ENCODE data around the gene TFF3.

The TFF3 gene

DNA sequence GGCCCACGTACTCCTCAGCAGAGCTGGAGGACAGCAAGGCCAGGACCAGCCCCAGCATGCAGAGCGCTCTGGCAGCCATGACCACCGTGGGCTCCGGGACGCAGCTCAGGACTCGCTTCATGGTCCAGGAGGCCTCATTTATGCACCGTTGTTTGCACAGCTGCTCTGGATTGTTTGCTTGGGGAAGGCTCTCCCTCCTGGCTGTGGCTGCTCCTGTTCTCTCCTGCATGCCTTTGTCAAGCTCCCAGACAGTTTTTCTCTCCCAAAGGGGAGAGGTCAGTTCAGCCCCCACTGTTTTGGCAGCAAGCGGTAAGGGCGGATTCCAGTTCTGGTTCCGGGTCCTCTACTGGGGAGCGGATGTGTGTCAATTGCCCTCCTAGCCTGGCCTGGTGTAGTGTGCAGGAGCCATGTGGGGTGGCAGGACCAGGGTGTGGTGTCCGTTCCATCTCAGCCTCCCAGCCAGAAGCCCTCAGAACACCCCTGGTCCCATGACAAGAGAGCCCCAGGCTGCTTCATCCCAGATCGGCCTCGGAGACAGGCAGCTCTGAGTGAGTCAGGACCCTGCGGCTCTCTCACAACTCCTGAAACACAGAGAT lies at the start of gene TFF3:
TFF3 (minus strand) TSS at position 114 of the 596 bp plus-strand sequence; CDS start at position 79, 35 bp downstream.
- no peak for DNase-seq (ENCODE audit: low read depth)

- no peak for DNase-seq (ENCODE audit: low read depth)
Measured at GRCh38 chr21:42364304-42364865, 49.2 kb upstream of the TFF3 start.

DNA sequence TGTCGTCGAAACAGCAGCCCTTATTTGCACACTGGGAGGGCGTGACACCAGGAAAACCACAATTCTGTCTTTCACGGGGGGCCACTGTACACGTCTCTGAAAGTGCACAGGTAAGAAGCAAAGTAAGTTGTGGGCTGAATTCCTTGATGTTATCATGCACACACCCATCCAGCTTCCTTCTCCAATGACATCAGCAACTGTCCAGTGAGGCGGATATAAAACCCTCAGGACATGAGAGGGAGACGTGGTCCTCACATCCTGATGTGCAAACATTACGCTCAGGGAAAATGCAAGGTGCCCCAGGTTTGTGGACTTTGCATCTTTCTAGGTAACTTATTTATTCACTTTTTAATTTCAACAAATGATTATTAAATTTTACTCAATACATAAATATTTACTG lies 48.1 kb upstream of the TFF3 start:
- DNase-seq (ENCODE audit: low read depth) = no peak

GRCh38 chr21:42362700-42363099 lies 47.5 kb upstream of the TFF3 start:
- DNase-seq (ENCODE audit: low read depth) = no peak

DNA sequence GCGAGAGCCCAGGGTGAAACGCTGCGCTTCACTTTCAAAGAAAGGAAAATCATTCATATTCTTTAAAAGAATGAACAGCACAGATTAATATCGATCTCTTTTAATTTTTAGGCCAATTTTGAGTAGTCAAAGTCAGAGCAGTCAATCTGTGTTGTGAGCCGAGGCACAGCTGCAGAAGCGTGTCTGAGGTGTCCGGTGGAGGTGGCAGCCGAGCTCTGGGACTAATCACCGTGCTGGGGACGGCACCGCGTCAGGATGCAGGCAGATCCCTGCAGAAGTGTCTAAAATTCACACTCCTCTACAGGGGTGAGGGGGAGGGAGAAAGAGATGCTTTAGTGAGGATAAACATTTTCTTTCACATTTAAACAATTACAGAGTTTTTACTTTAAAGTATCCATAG lies 47.0 kb upstream of the TFF3 start:
- no peak for DNase-seq (ENCODE audit: low read depth)

DNA sequence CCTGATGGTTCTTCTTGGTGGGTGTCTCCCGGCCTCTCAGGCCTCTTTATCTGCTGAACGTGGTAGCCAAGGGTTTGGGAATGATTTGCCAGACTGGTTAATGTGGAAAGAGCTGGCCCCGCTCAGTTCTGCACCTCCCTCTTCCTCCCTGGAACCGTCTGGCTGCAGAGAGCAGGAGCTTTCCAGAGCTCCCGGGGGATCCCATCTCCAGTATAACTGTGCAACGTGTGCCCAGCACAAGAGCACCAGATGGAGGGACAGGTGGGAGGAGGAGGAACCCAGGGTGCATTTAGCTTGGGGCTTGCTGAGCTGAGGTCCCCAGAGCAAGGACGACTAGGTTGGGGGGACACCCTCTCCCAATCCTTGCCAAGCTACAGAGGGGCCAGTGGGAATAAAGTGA lies 46.1 kb upstream of the TFF3 start:
- DNase-seq (ENCODE audit: low read depth) = no peak

GRCh38 chr21:42360317-42360716 lies 45.1 kb upstream of the TFF3 start:
- DNase-seq (ENCODE audit: low read depth) = no peak

DNA sequence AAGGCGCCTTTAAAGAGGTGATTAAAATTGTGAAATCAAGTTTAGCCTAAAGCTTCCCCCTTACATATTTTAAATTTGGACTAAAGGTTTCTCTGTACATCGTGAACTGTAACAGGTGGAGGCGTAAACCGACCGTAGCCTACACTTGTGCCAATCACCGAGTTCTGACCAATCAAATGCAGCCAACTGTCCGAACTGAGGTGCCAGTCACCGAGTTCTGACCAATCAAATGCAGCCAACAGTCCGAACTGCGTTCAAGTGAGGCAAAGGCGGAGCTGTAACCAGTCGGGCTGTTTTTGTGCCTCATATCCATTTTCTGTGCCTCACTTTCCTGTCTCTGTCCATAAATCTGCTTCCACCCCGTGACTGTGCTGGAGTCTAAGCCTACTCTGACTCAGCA lies 43.7 kb upstream of the TFF3 start:
- no peak for DNase-seq (ENCODE audit: low read depth)

DNA sequence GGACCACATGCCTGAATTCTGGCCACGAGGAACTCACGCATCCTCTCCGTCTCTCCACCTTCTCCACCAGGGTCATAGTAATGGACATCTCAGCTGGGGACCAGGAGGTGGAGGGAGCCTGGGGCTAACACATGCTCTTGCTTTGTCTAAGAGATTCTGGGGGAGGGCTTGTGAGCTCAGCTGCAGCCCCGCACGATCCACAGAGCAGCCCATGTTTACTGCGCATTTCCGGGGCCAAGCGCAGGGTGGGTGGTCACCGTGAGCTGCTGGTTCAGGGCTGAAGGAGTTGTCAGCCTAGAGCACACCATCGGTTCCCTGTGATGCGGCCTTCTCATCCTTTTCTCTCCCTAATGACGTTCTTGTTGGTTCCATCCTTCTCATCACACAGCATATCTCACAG lies 43.1 kb upstream of the TFF3 start:
- DNase-seq (ENCODE audit: low read depth) = no peak

- DNase-seq (ENCODE audit: low read depth) = no peak
Measured at GRCh38 chr21:42357307-42357706, 42.1 kb upstream of the TFF3 start.

- DNase-seq (ENCODE audit: low read depth) = no peak
Measured at GRCh38 chr21:42356650-42357049, 41.4 kb upstream of the TFF3 start.

GRCh38 chr21:42356046-42356445 lies 40.8 kb upstream of the TFF3 start:
- no peak for DNase-seq (ENCODE audit: low read depth)

GRCh38 chr21:42353623-42354022 lies 38.4 kb upstream of the TFF3 start:
- DNase-seq (ENCODE audit: low read depth) = no peak

DNA sequence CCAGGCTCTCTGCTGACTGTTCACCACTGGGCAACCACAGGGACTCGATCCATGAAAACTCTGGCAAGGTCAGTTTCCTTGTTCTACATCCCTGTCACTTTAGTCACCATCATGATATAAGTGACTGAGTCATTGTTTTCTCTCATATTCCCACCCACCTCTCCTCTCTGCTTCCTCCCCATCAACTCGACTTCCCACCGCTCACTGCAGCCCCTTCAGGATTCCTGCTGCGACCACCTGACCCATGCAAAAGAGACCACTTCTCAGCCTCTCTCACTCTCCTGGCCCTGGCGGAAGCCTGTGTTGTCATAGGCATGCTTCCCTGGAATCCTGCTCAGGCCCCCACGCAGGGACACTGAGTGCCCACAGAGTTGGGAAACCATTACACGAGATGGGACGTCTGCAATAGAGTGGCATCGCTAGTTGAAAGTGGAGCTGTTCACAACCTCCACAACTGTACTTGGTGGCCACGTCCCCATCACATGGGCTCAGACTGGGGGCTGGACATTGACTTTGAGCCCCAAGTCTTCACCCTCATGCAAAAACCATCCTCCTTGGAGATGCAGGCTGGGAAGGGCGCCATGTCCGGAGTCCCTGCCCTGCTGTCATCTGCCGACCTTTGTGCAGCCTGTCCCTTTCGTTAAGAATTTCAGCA lies 37.4 kb upstream of the TFF3 start:
- no peak for DNase-seq (ENCODE audit: low read depth)

DNA sequence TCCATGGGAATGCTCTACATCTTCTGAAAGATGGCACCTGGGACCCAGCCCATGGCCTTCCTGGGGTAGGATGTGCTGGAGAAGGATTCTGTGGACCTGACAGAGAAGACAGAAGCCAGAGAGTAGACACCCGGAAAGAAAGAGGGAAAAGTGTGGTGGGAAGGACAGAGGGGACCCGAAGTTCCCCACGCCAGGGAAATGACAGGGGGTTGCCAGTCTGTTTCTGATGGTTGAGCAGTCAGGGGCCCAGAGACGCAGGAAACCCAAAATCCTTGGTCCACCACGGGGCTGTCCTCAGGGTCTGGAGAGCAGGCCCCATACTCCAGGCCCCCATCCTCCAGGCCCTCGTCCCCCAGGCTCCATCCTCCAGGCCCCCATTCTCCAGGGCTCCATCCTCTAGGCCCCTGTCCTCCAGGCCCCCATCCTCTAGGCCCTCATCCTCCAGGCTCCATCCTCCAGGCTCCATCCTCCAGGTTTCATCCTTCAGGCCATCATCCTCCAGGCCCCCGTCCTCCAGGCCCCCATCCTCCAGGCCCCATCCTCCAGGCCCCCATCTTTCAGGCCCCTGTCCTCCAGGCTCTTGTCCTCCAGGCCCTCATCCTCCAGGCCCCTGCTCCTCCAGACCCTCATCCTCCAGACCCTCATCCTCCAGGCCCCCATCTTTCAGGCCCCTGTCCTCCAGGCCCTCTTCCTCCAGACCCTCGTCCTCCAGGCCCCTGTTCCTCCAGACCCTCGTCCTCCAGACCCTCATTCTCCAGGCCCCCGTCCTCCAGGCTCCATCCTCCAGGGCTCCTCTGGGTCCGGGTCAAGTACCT lies 36.6 kb upstream of the TFF3 start:
- DNase-seq (ENCODE audit: low read depth) = no peak

DNA sequence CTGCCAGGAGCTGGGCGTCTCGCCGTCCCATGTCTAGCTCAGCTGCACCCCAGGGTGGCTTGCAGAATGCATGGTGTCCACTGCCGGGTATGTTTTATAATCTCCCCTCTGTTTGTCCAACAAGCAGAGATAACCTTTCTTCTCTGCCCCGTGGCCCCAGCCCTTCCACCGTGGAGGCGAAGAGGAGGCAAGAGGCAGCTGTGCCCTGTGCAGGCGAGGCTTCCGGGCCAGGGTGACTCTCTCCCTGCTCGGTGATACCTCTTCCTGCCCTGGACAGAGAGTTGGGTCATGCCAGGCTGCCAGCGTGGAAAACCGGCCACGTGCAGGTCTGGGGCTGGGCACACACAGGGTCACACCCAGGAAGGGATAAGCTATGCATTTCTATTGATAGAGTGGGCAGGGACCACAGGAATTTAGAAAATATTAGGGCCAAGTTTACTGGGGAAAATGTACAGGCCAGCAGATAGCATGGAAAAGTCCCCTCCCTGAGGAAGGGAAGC lies 35.8 kb upstream of the TFF3 start, which contains the start of gene TFF2:
TFF2 (minus strand) TSS at position 68 of the 500 bp plus-strand sequence; CDS start at position 31, 37 bp downstream.
- DNase-seq (ENCODE audit: low read depth) = no peak

- no peak for DNase-seq (ENCODE audit: low read depth)
Measured at GRCh38 chr21:42350318-42350910, 35.2 kb upstream of the TFF3 start.

DNA sequence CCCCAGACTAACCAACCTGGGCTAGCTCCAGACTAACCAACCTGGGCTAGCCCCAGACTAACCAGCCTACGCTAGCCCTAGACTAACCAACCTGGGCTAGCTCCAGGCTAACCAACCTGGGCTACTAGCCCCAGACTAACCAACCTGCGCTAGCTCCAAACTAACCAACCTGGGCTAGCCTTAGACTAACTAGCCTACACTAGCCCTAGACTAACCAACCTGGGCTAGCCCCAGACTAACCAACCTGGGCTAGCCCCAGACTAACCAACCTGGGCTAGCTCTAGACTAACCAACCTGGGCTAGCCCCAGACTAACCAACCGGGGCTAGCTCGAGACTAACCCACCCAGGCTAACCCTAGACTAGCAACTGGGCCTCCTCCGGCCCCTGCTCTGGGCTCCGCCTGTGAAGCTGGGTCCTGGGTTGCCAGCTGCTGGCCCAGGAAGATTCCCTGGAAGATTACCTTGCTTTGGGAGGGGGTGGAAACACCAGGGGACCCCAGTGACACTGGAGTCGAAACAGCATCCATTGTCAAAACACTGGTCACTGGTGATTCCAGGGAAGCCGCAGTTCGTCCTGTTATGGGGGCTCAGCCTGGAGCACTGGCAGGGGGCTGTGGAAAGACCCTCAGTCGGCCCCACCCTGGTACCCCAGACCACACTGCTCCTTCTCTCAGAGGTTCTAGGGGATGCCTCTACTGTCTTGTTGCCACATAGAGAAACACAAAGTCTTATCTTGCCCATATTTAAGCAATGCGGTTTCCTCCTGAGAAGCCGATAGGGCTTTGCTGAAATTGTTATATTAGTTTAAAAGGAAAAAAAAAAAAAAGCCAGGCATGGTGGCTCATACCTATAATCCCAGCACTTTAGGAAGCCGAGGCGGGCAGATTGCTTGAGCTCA lies 34.5 kb upstream of the TFF3 start:
- no peak for DNase-seq (ENCODE audit: low read depth)

DNA sequence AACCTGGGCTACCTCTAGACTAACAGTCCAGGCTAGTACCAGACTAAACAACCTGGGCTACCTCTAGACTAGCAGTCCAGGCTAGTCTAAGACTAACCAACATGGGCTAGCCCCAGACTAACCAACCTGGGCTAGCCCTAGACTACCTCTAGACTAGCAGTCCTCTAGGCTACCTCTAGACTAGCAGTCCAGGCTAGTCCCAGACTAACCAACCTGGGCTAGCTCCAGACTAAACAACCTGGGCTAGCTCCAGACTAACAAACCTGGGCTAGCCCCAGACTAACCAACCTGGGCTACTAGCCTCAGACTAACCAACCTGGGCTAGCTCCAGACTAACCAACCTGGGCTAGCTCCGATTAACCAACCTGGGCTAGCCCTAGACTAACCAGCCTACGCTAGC lies 33.6 kb upstream of the TFF3 start:
- DNase-seq (ENCODE audit: low read depth) = no peak

GRCh38 chr21:42347601-42348327 lies 32.6 kb upstream of the TFF3 start:
- DNase-seq (ENCODE audit: low read depth) = no peak
